KOPT-K1 (cell line): ENCODE measurements around the gene SLC25A51.

Experiments
- H3K27ac ChIP-seq: fragments of 200-600 bp; sonication (generic); 2 replicates; pipeline ENCODE4 v1.5.1; 2016; ENCODE audit warnings: antibody characterized with exemption, mild to moderate bottlenecking, low read depth, low read length; ENCODE audit not compliant: poor library complexity, severe bottlenecking
- H3K36me3 ChIP-seq: fragments of 200-600 bp; sonication (generic); 2 replicates; pipeline ENCODE4 v1.5.1; 2017; ENCODE audit warnings: antibody characterized with exemption, mild to moderate bottlenecking, low read length, moderate library complexity; ENCODE audit not compliant: insufficient read depth
- H3K9me3 ChIP-seq: fragments of 200-600 bp; sonication (generic); 2 replicates; pipeline ENCODE4 v1.5.1; 2017; ENCODE audit warnings: antibody characterized with exemption, low read length, mild to moderate bottlenecking; ENCODE audit not compliant: insufficient read depth, poor library complexity, severe bottlenecking

Gene SLC25A51, protein sequence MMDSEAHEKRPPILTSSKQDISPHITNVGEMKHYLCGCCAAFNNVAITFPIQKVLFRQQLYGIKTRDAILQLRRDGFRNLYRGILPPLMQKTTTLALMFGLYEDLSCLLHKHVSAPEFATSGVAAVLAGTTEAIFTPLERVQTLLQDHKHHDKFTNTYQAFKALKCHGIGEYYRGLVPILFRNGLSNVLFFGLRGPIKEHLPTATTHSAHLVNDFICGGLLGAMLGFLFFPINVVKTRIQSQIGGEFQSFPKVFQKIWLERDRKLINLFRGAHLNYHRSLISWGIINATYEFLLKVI

DNA sequence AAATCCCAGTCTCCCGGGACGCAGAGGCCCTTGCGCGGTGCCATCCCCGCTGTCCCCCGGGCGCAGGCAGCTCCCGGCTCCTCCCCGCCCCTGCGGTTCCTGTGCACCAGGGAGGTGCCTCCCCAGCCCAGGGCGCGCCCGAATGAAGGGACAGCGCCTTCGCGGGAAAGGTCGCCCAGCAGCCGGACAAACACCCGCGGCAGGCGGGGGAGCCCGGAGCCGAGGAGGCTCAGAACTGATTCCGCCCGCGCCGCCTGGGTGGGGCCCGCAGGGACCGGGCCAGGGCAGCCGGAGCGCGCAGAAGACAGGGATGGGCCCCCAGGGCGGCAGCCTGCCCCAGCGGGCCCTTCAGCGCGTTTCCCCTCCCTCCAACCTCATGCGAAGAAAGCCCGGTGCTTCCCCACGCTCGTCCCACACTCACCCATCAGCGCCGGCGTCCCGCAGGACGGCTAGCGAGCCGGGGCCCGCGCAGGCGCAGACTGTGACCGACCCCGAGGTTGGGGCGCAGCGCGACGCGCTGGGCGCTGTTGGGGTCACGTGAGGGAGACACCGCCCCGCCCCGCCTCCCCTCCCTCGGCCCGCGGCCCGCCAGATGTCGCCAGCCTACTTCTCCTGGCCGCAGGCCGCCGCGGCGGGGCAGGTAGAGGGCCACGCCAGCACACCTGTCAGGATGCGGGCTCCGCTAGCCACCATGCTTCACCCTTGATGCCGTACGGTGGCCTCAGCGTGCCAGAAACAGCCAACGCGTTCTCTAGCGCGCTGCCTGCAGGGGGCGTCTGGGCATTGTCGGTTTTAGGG is at the start of gene SLC25A51:
SLC25A51 (minus strand) TSS at position 481 of the 798 bp plus-strand sequence. CDS start 15,577 bp downstream, outside the sequence.
- H3K36me3 ChIP-seq, result peaks cover 13% of the 10 kb centered on the region
- no peaks in the 10 kb centered on the region for H3K9me3 ChIP-seq
- peak within 1 kb of the TSS; percentile 66 for H3K27ac ChIP-seq

DNA sequence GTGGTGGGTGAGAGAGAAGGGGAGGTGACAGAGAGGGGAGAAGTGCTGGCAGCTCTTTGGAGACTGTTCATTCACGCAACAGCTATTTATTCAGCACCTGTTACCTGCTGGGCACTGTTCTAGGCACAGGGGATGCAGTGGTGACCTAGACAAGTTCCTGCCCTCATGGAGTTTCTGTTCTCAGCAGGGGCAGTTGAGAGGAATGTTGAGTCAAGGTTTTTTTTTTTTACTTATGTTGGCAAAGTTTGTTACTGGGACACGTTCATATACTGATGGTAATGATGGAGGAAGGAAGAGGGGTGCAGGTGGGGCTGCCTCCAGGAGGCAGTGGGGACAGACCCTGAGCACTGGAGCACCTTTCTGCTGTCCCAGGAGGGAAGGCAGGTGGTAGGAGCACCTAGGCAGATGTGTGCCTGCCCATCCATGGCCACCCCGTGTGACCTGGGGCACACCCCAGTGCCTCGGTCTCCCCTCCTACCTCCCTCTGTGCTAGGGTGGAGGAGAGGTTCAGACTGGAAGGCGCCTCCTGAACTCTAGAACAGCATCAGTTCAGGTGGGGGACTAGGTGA is 49.4 kb upstream of the SLC25A51 start:
- Histone ChIP-seq H3K36me3 (no peaks in the 10 kb centered on the region), H3K27ac (no peak overlapping the region)

DNA sequence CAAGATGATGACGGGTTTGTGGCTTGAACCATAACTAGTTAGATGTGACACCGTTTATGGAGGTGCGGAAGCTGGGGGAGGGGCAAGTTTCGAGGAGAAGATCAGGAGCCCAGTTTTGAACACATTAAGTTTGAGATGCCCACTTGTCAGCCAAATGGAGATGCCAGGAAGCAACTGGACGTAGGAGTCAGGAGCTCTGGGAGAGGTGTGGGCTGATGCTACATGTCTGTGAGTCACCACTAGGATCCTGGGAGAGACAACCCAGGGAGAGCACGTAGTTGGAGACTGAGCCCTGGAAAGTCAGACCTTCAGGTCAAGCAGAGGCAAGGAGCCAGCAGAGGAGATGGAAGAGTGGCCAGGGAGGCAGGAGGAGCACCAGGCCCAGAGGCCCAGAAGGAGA is 48.8 kb upstream of the SLC25A51 start:
- Histone ChIP-seq H3K27ac (no peak overlapping the region), H3K36me3 (no peaks in the 10 kb centered on the region), H3K9me3 (no peaks in the 10 kb centered on the region)

More for the DNA sequence above, 49.4 kb upstream of the SLC25A51 start:
- H3K9me3 ChIP-seq, result no peaks in the 10 kb centered on the region

DNA sequence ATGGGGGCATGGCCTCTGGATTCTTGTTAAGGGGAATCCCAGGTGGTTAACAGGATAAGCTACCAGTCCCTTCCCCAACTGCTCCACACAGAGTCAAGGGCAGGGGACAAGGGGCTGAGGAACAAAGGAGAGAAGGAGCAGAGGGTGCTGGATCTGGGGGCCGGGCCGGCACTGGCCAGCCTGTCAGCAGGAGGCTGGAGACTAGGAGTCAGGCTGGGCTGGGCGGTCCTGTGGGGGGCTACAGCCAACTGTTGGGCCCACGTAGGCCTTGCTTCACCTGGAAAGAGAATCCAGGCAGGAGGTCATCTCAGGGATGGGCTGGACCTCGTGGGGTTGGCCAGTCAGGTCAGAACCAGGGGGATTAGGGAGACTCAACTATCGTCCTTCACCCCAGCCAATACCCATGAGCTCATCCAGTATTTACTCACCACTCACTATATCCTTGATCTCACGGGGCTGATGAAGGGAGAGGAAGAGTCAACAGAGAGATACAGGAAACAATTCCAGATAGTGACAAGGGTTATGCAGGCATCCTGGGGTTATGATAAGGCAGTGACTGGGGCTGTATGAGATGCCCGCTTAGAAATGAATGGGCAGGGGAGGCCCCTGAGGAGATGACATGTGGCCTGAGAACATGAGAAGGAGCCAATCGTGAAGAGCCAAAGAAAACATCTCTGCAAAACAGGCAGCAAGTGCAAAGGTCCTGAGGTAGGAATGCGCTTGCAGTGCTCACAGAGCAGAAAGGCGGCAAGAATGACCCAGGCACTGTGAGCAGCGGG is 47.9 kb upstream of the SLC25A51 start:
- H3K36me3 ChIP-seq, result no peaks in the 10 kb centered on the region
- H3K27ac ChIP-seq, result no peak overlapping the region
- no peaks in the 10 kb centered on the region for H3K9me3 ChIP-seq

DNA sequence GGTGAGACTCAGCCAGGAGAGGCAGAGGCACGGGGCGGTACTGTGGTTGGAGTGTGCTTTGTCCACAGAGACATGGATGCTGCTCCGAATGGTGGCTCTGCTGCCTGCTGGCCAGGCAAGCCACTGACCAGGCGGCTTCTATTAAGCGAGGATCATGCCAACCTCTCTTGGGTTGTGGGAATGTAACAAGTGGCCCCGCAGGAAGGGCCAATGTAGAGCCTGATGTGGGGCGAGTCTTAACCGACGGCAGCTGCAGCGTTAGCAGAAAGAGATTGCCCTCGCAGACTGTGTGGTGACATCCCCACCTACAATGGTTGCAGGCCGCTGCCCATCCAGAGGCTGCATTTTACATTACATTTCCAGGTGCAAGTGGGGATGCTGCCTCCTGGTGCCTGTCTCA is 46.6 kb upstream of the SLC25A51 start:
- Histone ChIP-seq H3K36me3 (no peaks in the 10 kb centered on the region), H3K9me3 (no peaks in the 10 kb centered on the region)

DNA sequence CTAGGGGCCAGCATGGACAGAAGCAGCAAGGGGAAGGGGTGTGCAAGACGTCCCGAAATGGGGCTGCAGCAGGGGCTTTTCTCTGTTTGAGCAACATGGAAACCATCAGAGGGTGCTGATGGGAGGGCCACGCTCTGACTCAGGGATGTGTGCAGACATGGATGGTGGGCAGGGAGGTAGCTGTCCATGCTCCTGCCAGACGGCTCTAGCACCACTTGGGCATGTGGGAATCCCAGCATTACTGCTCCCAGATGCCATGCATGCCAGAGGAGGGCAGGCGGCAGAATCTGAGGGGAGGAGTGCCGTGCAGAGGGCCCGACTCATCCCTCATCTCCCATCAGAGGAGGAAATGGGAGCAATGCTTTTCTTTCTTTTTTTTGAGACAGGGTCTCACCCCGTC is 45.6 kb upstream of the SLC25A51 start:
- Histone ChIP-seq H3K36me3 (no peaks in the 10 kb centered on the region), H3K27ac (no peak overlapping the region), H3K9me3 (no peaks in the 10 kb centered on the region)

More for the DNA sequence above, 46.6 kb upstream of the SLC25A51 start:
- H3K27ac ChIP-seq, result no peak overlapping the region

DNA sequence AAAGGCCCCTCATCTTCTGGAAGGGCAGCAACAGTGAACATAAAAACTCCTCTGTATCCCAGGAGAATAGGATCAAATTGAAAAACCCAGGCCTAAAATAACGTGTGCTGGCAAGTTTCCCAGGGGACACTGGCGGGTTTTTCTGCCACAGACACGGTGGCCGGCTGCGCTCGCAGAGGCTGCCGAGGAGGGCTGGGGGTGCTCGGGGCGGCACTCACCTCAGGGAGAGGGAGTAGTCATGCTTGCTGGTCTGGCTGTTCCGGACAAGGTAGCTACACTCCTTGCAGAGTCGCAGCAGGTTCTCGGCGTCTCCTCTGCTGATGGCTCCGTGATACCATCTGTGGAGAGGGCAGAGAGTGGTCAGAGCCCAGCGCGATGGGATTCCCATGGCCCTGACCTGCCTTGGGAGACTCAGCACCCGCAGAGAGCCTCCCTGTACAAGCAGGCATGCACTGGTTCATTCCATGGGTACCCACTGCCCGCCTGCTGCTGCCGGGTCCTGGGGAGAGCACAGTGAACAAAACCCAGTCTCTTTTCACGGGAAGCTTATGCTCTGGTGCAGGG is 44.6 kb upstream of the SLC25A51 start:
- H3K9me3 ChIP-seq, result no peaks in the 10 kb centered on the region
- no peak overlapping the region for H3K27ac ChIP-seq
- no peaks in the 10 kb centered on the region for H3K36me3 ChIP-seq

DNA sequence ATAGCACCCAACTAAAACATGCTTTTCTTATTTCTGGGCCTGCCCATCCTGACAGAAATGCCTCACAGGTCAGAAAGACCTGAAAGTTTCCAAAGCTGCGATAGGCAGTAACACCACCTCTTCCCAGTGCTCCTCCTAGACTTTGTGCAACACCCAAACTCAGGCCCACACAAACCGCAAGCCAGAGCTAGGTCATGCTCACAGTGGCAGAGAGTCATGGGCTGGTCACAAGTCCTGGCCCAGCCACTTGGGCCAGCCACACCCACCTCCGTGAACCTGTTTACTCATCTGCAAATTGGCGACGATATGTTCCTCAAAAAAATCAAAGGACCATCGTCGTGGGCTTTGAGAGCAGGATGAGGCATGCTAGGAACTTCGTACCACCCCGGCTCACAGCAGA is 44.0 kb upstream of the SLC25A51 start:
- no peak overlapping the region for H3K27ac ChIP-seq
- H3K9me3 ChIP-seq, result no peaks in the 10 kb centered on the region
- H3K36me3 ChIP-seq, result no peaks in the 10 kb centered on the region

DNA sequence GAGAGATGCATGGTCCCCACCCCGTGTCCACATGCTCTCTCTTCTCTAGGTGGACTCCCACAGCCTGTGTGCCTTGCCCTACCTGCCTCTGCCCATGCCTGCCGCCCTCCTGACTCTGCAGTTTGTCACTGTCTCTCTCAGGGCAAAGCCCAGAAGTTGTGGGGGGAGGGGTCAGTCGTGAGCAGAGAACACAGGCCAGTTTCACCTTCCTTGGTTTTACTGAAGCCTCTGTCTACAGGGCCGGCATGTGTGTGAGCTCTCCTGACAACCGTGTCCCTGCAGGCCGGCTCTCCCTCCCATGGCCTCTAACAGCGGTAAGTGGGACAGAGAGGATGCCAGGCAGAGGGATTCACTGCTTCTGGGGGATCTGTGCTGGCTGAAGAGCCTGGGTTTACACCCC is 43.5 kb upstream of the SLC25A51 start:
- Histone ChIP-seq H3K36me3 (no peaks in the 10 kb centered on the region), H3K9me3 (no peaks in the 10 kb centered on the region), H3K27ac (no peak overlapping the region)

DNA sequence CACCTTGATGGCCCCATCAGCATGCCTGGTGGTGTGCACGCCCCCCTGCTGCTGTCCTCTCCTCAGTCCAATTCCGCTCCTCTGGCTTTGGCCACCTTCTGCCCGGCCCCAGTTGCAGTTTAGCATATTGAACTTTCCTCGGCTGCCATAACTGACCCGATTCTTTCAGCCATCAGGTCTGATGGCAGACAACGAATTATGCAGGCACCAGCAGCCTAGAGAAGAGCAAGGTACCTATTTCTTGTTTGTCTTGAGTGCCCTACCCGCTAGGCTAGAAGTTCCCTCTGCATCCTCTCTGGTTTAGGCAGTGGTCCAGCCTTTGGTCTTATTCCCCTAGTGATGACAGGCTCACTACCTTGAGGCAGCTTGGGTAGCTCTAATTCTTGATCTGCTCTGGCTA is 43.0 kb upstream of the SLC25A51 start:
- H3K27ac ChIP-seq, result no peak overlapping the region
- no peaks in the 10 kb centered on the region for H3K36me3 ChIP-seq
- no peaks in the 10 kb centered on the region for H3K9me3 ChIP-seq

DNA sequence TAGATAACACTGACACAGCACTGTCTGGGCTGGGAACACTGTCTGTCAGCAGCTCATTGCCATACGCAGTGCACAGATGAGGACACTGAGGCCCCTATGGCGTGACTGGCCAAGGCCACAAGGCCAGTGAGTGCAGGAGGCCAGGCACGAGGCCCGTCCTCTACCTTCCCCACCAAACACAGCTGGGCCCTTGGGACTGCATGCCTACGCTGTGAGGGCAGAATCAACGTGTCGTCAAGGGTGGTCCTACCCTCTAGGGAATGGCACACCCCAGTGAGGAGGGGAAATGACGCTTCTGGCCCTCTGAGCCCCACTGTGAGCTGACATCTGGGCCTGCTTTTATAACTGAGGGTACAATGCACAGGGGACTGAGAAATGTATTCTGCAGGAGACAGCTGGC is 42.1 kb upstream of the SLC25A51 start:
- no peaks in the 10 kb centered on the region for H3K36me3 ChIP-seq
- H3K9me3 ChIP-seq, result no peaks in the 10 kb centered on the region
- H3K27ac ChIP-seq, result no peak overlapping the region

DNA sequence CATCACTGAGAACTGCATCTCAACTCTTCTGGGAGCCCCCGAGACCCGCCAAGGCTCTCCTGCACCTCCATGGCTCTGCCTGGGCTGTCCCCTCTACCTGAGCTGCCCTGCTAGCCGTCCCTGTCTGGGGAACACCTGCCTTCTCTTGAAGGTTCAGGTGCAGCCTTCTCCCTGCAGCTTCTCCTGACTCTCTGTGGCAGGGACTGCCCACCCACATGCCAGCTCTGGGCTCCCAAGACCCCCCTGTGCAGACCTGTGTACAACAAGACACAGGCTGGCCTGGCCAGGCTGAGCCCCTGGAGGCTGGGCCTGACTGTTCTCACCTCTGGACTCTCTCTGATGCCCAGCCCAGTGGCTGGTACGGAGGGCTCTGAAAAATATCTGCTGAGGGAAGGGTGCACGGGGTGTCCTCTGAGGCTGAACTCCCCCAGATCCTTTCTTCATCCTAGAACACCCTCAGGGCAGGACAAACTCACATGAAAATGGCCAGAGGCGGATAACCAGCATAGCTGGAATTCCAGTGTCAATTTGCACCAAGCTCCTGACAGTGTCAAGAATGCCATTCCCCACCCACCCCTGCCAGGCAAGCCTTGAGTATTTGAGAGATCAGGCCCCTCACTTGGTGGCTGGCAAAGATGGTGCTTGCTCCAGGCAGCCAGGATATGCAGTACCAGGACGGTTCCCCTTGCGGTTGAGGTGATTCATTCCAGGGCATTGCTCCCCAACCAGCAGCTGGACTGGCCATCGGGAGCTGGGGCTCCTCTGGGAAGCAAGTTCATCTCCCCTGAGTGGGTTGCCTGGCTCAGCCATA is 40.9 kb upstream of the SLC25A51 start:
- no peaks in the 10 kb centered on the region for H3K9me3 ChIP-seq
- H3K27ac ChIP-seq, result no peak overlapping the region
- no peaks in the 10 kb centered on the region for H3K36me3 ChIP-seq

DNA sequence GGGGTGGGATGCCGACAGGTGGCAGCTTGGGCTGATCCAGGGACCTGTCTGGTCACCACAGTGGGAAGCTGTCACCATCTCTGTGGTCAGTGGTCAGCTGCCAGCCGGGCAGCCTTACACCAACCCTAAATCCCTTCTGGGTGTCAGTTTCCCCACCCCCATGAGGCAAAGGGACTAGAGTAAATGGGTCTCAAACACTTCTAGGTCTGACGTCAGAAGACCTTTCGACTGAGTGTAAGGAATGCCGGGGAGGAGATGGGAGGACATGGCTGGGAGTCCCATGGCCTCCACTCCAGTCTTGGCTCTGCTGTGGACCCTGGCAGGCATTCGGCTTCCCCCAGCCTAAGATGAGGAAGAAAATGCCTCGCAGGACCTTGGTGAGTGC is 40.3 kb upstream of the SLC25A51 start:
- Histone ChIP-seq H3K9me3 (no peaks in the 10 kb centered on the region), H3K27ac (no peak overlapping the region), H3K36me3 (no peaks in the 10 kb centered on the region)
